ENCODE measurements around the gene TACSTD2.

DNA sequence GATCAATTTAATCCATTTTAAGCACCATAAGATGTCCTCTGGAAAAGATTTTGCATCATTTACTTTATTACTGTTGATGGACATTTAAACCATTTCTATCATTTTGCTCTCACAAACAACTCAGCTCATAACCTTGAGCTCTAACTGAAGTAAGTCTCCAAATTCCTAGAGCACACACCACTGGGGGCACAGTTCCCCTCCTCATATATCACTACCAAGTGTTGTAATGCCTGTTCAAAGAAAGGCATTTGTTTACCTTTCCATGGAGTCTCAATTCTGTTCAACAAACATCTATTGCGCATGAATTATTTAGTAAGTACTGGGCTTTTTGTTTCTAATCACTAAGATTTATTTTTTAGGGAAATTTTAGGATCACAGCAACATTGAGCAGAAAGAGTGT lies 21.7 kb downstream of the TACSTD2 start:
- TF ChIP-seq CTCF (IDR thresholded peaks at IDR 0.05), result no peak
- TF ChIP-seq POLR2AphosphoS5 (IDR thresholded peaks at IDR 0.05), result no peak

Data from transverse colon (tissue), 4 donors.